ENCODE measurements around the gene MMEL1. TPM values are rescaled to one million over a fixed set of nuclear protein-coding genes. Genes with fewer than 3 reads are reported as not detected.
"Not testable (repeated sequence)": the region's sequence is repeated elsewhere in the genome, so short reads cannot be mapped to it uniquely, and the experiment has no call there.

The MMEL1 gene
- total RNA-seq, 2 experiments from 2014 or later, result 0.67 to 1.8 TPM

- Histone ChIP-seq H3K9me3 (ENCODE audit: control insufficient read depth in 1 of 2, insufficient read depth in 1 of 2, low read length in 2 of 2) (peaks cover 0 to 27% of the 10 kb centered on the region in 2 experiments), H3K4me1 (ENCODE audit: insufficient read depth, low read length) (peaks cover 12% of the 10 kb centered on the region), H3K27me3 (ENCODE audit: control insufficient read depth in 1 of 2, insufficient read depth in 2 of 2, low read length in 2 of 2) (peaks cover 35 to 40% of the 10 kb centered on the region in 2 experiments), H3K4me3 (ENCODE audit: low read length) (no peak overlapping the region), H3K27ac (ENCODE audit: low read depth in 1 of 2, low read length in 2 of 2) (no peak overlapping the region), H3K36me3 (ENCODE audit: insufficient read depth, low read length) (no peaks in the 10 kb centered on the region)
- no peaks in the 10 kb centered on the region for H3K9me3 Mint-ChIP-seq
- no peak overlapping the region for H3K27ac Mint-ChIP-seq
- peaks cover 10% of the 10 kb centered on the region for H3K4me1 Mint-ChIP-seq (ENCODE audit: low read depth)
- TF ChIP-seq CTCF (IDR thresholded peaks at IDR 0.05), result no peak
- H3K36me3 Mint-ChIP-seq (ENCODE audit: low read depth), result no peaks in the 10 kb centered on the region
- no peak overlapping the region for H3K4me3 Mint-ChIP-seq
- ChIA-PET POLR2A (no interaction called here), CTCF (no interaction called here)
- DNase-seq (peak in 2 of 14 experiments; percentile 27 to 33), ATAC-seq (ENCODE audit: poor library complexity) (no peak)
- intact Hi-C loops (cut with DNase I, micrococcal nuclease), result no loop called here
- H3K27me3 Mint-ChIP-seq, result peaks cover 66% of the 10 kb centered on the region
Observed at GRCh38 chr1:2628191-2628932, 4.5 kb downstream of the MMEL1 start.

- no peak for TF ChIP-seq CTCF (IDR thresholded peaks at IDR 0.05)
- H3K36me3 ChIP-seq (ENCODE audit: insufficient read depth, low read length), result no peaks in the 10 kb centered on the region
- CTCF ChIA-PET, result no interaction called here
- H3K27me3 ChIP-seq (ENCODE audit: control insufficient read depth in 1 of 2, insufficient read depth in 2 of 2, low read length in 2 of 2), result peaks cover 35 to 40% of the 10 kb centered on the region in 2 experiments
- ATAC-seq (ENCODE audit: poor library complexity), result no peak
- peaks cover 0 to 27% of the 10 kb centered on the region in 2 experiments for H3K9me3 ChIP-seq (ENCODE audit: control insufficient read depth in 1 of 2, insufficient read depth in 1 of 2, low read length in 2 of 2)
- POLR2A ChIA-PET, result no interaction called here
- H3K27me3 Mint-ChIP-seq, result peaks cover 66% of the 10 kb centered on the region
- peaks cover 15% of the 10 kb centered on the region for H3K4me1 ChIP-seq (ENCODE audit: insufficient read depth, low read length)
- peaks cover 14% of the 10 kb centered on the region for H3K4me1 Mint-ChIP-seq (ENCODE audit: low read depth)
- no peak overlapping the region for H3K27ac ChIP-seq (ENCODE audit: low read depth in 1 of 2, low read length in 2 of 2)
- no peak overlapping the region for H3K27ac Mint-ChIP-seq
- no peaks in the 10 kb centered on the region for H3K9me3 Mint-ChIP-seq
- intact Hi-C loops (cut with DNase I, micrococcal nuclease), result no loop called here
- H3K4me3 ChIP-seq (ENCODE audit: low read length), result no peak overlapping the region
- H3K4me3 Mint-ChIP-seq, result no peak overlapping the region
- peak in 1 of 14 experiments; percentile 26 for DNase-seq
- no peaks in the 10 kb centered on the region for H3K36me3 Mint-ChIP-seq (ENCODE audit: low read depth)
Observed at GRCh38 chr1:2627746-2628145, 5.1 kb downstream of the MMEL1 start.

GRCh38 chr1:2625748-2626147, 7.1 kb downstream of the MMEL1 start:
- POLR2A ChIA-PET; H3K36me3 ChIP-seq (ENCODE audit: insufficient read depth, low read length); H3K4me3 Mint-ChIP-seq; H3K27ac Mint-ChIP-seq; H3K9me3 Mint-ChIP-seq; DNase-seq; intact Hi-C loops (cut with DNase I, micrococcal nuclease); H3K36me3 Mint-ChIP-seq (ENCODE audit: low read depth); H3K27ac ChIP-seq (ENCODE audit: low read depth in 1 of 2, low read length in 2 of 2); H3K4me3 ChIP-seq (ENCODE audit: low read length); CTCF ChIA-PET; ATAC-seq (ENCODE audit: poor library complexity): not testable (repeated sequence)
- H3K4me1 Mint-ChIP-seq (ENCODE audit: low read depth), result peaks cover 19% of the 10 kb centered on the region
- H3K27me3 ChIP-seq (ENCODE audit: control insufficient read depth in 1 of 2, insufficient read depth in 2 of 2, low read length in 2 of 2), result peaks cover 32 to 40% of the 10 kb centered on the region in 2 experiments
- H3K4me1 ChIP-seq (ENCODE audit: insufficient read depth, low read length), result peaks cover 23% of the 10 kb centered on the region
- H3K9me3 ChIP-seq (ENCODE audit: control insufficient read depth in 1 of 2, insufficient read depth in 1 of 2, low read length in 2 of 2), result peaks cover 0 to 33% of the 10 kb centered on the region in 2 experiments
- peaks cover 54% of the 10 kb centered on the region for H3K27me3 Mint-ChIP-seq
